SJCRH30 (cell line): Measurements from ENCODE around the gene YIF1B. TPM values are rescaled to one million over a fixed set of nuclear protein-coding genes. Genes with fewer than 3 reads are reported as not detected.
"Not testable (repeated sequence)": the region's sequence is repeated elsewhere in the genome, so short reads cannot be mapped to it uniquely, and the experiment has no call there.

Experiments used
- DNase-seq, 2 experiments: peaks; one replicate each; pipeline ENCODE4 v3.0.0-alpha.2; 2015 to 2020
- H3K27ac ChIP-seq: fragments of 250-450 bp; sonication (Bioruptor Pico); 2 replicates; pipeline ENCODE4 v1.5.1; 2020; ENCODE audit warnings: mild to moderate bottlenecking, moderate library complexity
- H3K27me3 ChIP-seq: fragments of 250-450 bp; sonication (Bioruptor Pico); 2 replicates; pipeline ENCODE4 v1.5.1; 2020; ENCODE audit warnings: mild to moderate bottlenecking, moderate library complexity
- H3K36me3 ChIP-seq: fragments of 250-450 bp; sonication (Bioruptor Pico); 2 replicates; pipeline ENCODE4 v1.5.1; 2020; ENCODE audit warnings: mild to moderate bottlenecking, moderate library complexity
- H3K4me1 ChIP-seq: fragments of 250-450 bp; sonication (Bioruptor Pico); 2 replicates; pipeline ENCODE4 v1.5.1; 2020; ENCODE audit warnings: mild to moderate bottlenecking, moderate library complexity
- H3K4me3 ChIP-seq: fragments of 250-450 bp; sonication (Bioruptor Pico); 2 replicates; pipeline ENCODE4 v1.5.1; 2020; ENCODE audit warnings: mild to moderate bottlenecking, moderate library complexity
- H3K9me3 ChIP-seq: fragments of 250-450 bp; sonication (Bioruptor Pico); replicated peaks from 2 replicates; pipeline ENCODE4 v1.5.1; 2020; ENCODE audit warnings: mild to moderate bottlenecking, moderate library complexity
- total RNA-seq: library from RNA; depleted of rRNA; stranded (reverse); fragments of >200 nt; shearing (Covaris generic); gene quantifications from 2 replicates; pipeline ENCODE4 v1.2.3, GENCODE V29; 2014

Gene YIF1B
- total RNA-seq, 1 experiment from 2014 or later, result 47.9 TPM

GRCh38 chr19:38346837-38347236, 31.1 kb upstream of the YIF1B start:
- Histone ChIP-seq H3K36me3 (no peaks in the 10 kb centered on the region), H3K4me3 (no peak overlapping the region), H3K4me1 (peaks cover under 1% of the 10 kb centered on the region; the same call in 1 of the 2 replicates), H3K27ac (no peak overlapping the region), H3K9me3 (no peaks in the 10 kb centered on the region), H3K27me3 (no peaks in the 10 kb centered on the region)
- DNase-seq, result no peak

GRCh38 chr19:38340927-38341326, 25.2 kb upstream of the YIF1B start:
- no peaks in the 10 kb centered on the region for H3K36me3 ChIP-seq
- H3K4me1 ChIP-seq, result peaks cover 9% of the 10 kb centered on the region; the same call in 1 of the 2 replicates
- no peaks in the 10 kb centered on the region for H3K27me3 ChIP-seq
- no peak overlapping the region for H3K4me3 ChIP-seq
- no peaks in the 10 kb centered on the region for H3K9me3 ChIP-seq
- no peak for DNase-seq
- no peak overlapping the region for H3K27ac ChIP-seq

- not testable (repeated sequence) for H3K27ac ChIP-seq, H3K9me3 ChIP-seq, H3K36me3 ChIP-seq, H3K27me3 ChIP-seq, H3K4me3 ChIP-seq
- DNase-seq, result peak; percentile 49 to 54
- H3K4me1 ChIP-seq, result peaks cover 13% of the 10 kb centered on the region
Observed at GRCh38 chr19:38339011-38339410, 23.3 kb upstream of the YIF1B start.

- no peak for DNase-seq
- Histone ChIP-seq H3K27me3 (no peaks in the 10 kb centered on the region), H3K4me1 (peaks cover 13% of the 10 kb centered on the region), H3K9me3 (no peaks in the 10 kb centered on the region), H3K36me3 (no peaks in the 10 kb centered on the region), H3K27ac (no peak overlapping the region), H3K4me3 (peak overlapping the region; percentile 64)
Observed at GRCh38 chr19:38337360-38337653, 21.6 kb upstream of the YIF1B start.

GRCh38 chr19:38336638-38337359, 21.1 kb upstream of the YIF1B start:
- Histone ChIP-seq H3K27ac (no peak overlapping the region), H3K4me3 (peak overlapping the region; percentile 64), H3K36me3 (no peaks in the 10 kb centered on the region), H3K27me3 (no peaks in the 10 kb centered on the region), H3K9me3 (no peaks in the 10 kb centered on the region), H3K4me1 (peaks cover 13% of the 10 kb centered on the region)
- DNase-seq, result peak; percentile 93 to 96

- Histone ChIP-seq H3K9me3 (no peaks in the 10 kb centered on the region), H3K27ac (peak overlapping the region; percentile 21; the same call in 1 of the 2 replicates), H3K27me3 (no peaks in the 10 kb centered on the region), H3K36me3 (no peaks in the 10 kb centered on the region), H3K4me3 (peak overlapping the region; percentile 64), H3K4me1 (peaks cover 13% of the 10 kb centered on the region)
- peak; percentile 98 for DNase-seq
Observed at GRCh38 chr19:38335949-38336637, 20.3 kb upstream of the YIF1B start.

- DNase-seq, result no peak
- H3K9me3 ChIP-seq, result no peaks in the 10 kb centered on the region
- H3K27me3 ChIP-seq, result no peaks in the 10 kb centered on the region
- no peak overlapping the region for H3K4me3 ChIP-seq
- no peak overlapping the region for H3K27ac ChIP-seq
- H3K36me3 ChIP-seq, result no peaks in the 10 kb centered on the region
- H3K4me1 ChIP-seq, result peaks cover 7% of the 10 kb centered on the region
Observed at GRCh38 chr19:38333245-38333644, 17.5 kb upstream of the YIF1B start.

- DNase-seq, result no peak
- H3K36me3 ChIP-seq, result no peaks in the 10 kb centered on the region
- H3K27ac ChIP-seq, result no peak overlapping the region
- peaks cover 4% of the 10 kb centered on the region for H3K4me1 ChIP-seq
- no peaks in the 10 kb centered on the region for H3K27me3 ChIP-seq
- H3K9me3 ChIP-seq, result no peaks in the 10 kb centered on the region
- no peak overlapping the region for H3K4me3 ChIP-seq
Observed at GRCh38 chr19:38331728-38332127, 16.0 kb upstream of the YIF1B start.

GRCh38 chr19:38329651-38330050, 13.9 kb upstream of the YIF1B start:
- H3K9me3 ChIP-seq, result no peaks in the 10 kb centered on the region
- H3K36me3 ChIP-seq, result no peaks in the 10 kb centered on the region
- H3K4me3 ChIP-seq, result no peak overlapping the region
- DNase-seq, result no peak
- H3K27ac ChIP-seq, result no peak overlapping the region
- no peaks in the 10 kb centered on the region for H3K4me1 ChIP-seq
- H3K27me3 ChIP-seq, result no peaks in the 10 kb centered on the region

GRCh38 chr19:38326591-38326990, 10.8 kb upstream of the YIF1B start:
- Histone ChIP-seq H3K4me1 (no peaks in the 10 kb centered on the region), H3K9me3 (no peaks in the 10 kb centered on the region), H3K36me3 (no peaks in the 10 kb centered on the region), H3K27ac (no peak overlapping the region), H3K4me3 (no peak overlapping the region), H3K27me3 (no peaks in the 10 kb centered on the region)
- no peak for DNase-seq

GRCh38 chr19:38324431-38324830, 8.7 kb upstream of the YIF1B start:
- Histone ChIP-seq H3K4me3 (no peak overlapping the region), H3K27ac (no peak overlapping the region), H3K9me3 (no peaks in the 10 kb centered on the region), H3K36me3 (no peaks in the 10 kb centered on the region), H3K4me1 (no peaks in the 10 kb centered on the region; the same call in 1 of the 2 replicates), H3K27me3 (no peaks in the 10 kb centered on the region)
- no peak for DNase-seq

- no peaks in the 10 kb centered on the region for H3K9me3 ChIP-seq
Observed at GRCh38 chr19:38323291-38323690, 7.5 kb upstream of the YIF1B start.

GRCh38 chr19:38321646-38322196, 6.0 kb upstream of the YIF1B start:
- no peak overlapping the region for H3K4me3 ChIP-seq
- no peak for DNase-seq
- H3K36me3 ChIP-seq, result no peaks in the 10 kb centered on the region
- no peak overlapping the region for H3K27ac ChIP-seq
- H3K4me1 ChIP-seq, result no peaks in the 10 kb centered on the region; the same call in 1 of the 2 replicates
- H3K27me3 ChIP-seq, result no peaks in the 10 kb centered on the region
- H3K9me3 ChIP-seq, result no peaks in the 10 kb centered on the region

More at GRCh38 chr19:38323291-38323690, 7.5 kb upstream of the YIF1B start:
- Histone ChIP-seq H3K27ac (no peak overlapping the region), H3K27me3 (no peaks in the 10 kb centered on the region), H3K4me1 (no peaks in the 10 kb centered on the region; the same call in 1 of the 2 replicates), H3K36me3 (no peaks in the 10 kb centered on the region), H3K4me3 (no peak overlapping the region)
- DNase-seq, result no peak

- no peak for DNase-seq
- Histone ChIP-seq H3K27ac (no peak overlapping the region), H3K9me3 (no peaks in the 10 kb centered on the region), H3K4me3 (no peak overlapping the region), H3K27me3 (no peaks in the 10 kb centered on the region), H3K36me3 (no peaks in the 10 kb centered on the region), H3K4me1 (peaks cover 3% of the 10 kb centered on the region)
Observed at GRCh38 chr19:38320969-38321339, 5.2 kb upstream of the YIF1B start.

- H3K4me3 ChIP-seq, result peak within 1 kb of the TSS; percentile 66
- H3K36me3 ChIP-seq, result no peaks in the 10 kb centered on the region
- H3K4me1 ChIP-seq, result peaks cover 3% of the 10 kb centered on the region
- H3K9me3 ChIP-seq, result no peaks in the 10 kb centered on the region
- no peak within 1 kb of the TSS for H3K27ac ChIP-seq
- no peaks in the 10 kb centered on the region for H3K27me3 ChIP-seq
- peak; percentile 46 to 57 for DNase-seq
Observed at GRCh38 chr19:38319421-38320258, 3.9 kb upstream of the YIF1B start, which contains the start of gene KCNK6. TSS of gene KCNK6 (plus strand) at chr19:38319845. CDS start at chr19:38319951, 106 bp downstream.
